Keratinocyte (primary cell): Measurements from ENCODE around the gene CAND1.

Source experiments
- CTCF ChIP-seq, 3 experiments: IDR thresholded peaks in 1 of 3; conservative IDR thresholded peaks in 1 of 3; optimal IDR thresholded peaks in 1 of 3; 2 replicates in 2 of 3; 3 replicates in 1 of 3; pipeline versions ENCODE3 to v1.5.1; 2011; ENCODE audit warnings: low read length in 3 of 3, mild to moderate bottlenecking in 3 of 3, moderate library complexity in 2 of 3, control low read depth in 1 of 3, inconsistent platforms in 1 of 3; ENCODE audit not compliant: insufficient read depth in 2 of 3; ENCODE audit errors: extremely low read depth in 1 of 3
- EZH2 ChIP-seq: IDR thresholded peaks from one replicate; pipeline ENCODE4 v1.6.1; 2012; ENCODE audit warnings: inconsistent platforms, mild to moderate bottlenecking, low read length, moderate library complexity

- no peak for TF ChIP-seq CTCF (optimal IDR thresholded peaks at IDR 0.05 in 1 of 3, IDR thresholded peaks at IDR 0.05 in 1 of 3, conservative IDR thresholded peaks at IDR 0.05 in 1 of 3; ENCODE audit: extremely low read depth in 1 of 3, insufficient read depth in 2 of 3, low read length in 3 of 3)
- no peak for TF ChIP-seq EZH2
Measured at GRCh38 chr12:67315661-67316060, 46.5 kb downstream of the CAND1 start.
